A673 (cell line): ENCODE measurements around the gene ERAP2. TPM values are rescaled to one million over a fixed set of nuclear protein-coding genes. Genes with fewer than 3 reads are reported as not detected.

Source experiments
- BruUV-seq: library from RNA; stranded (reverse); fragments of 400-500 nt; replicated peaks from 2 replicates; lab custom pipeline; 2021; lab: Mats Ljungman, UMichigan
- CTCF ChIA-PET: fragments of 300-600 bp; sonication (Branson Sonifier 250); formaldehyde crosslinking; loops from one replicate; lab custom pipeline; 2022; ENCODE audit warnings: antibody characterized with exemption; lab: Charles Lee
- POLR2A ChIA-PET: fragments of 300-600 bp; sonication (Branson Sonifier 250); formaldehyde crosslinking; loops from one replicate; lab custom pipeline; 2022; ENCODE audit warnings: antibody characterized with exemption; ENCODE audit not compliant: low non-redundant PET; lab: Charles Lee
- DNase-seq: peaks from one replicate; pipeline ENCODE4 v3.0.0-alpha.2; 2015; ENCODE audit warnings: low spot score
- H3K27ac ChIP-seq: fragments of 200-600 bp; sonication (generic); 2 replicates; pipeline ENCODE4 v1.5.1; 2016; ENCODE audit warnings: mixed run types, low read depth, mild to moderate bottlenecking, mixed read lengths, antibody characterized with exemption, low read length; ENCODE audit not compliant: poor library complexity, severe bottlenecking
- H3K27me3 ChIP-seq: fragments of 200-600 bp; sonication (generic); replicated peaks from 2 replicates; pipeline ENCODE4 v1.6.1; 2017; ENCODE audit warnings: mixed run types, low read depth, mild to moderate bottlenecking, mixed read lengths, antibody characterized with exemption, low read length; ENCODE audit not compliant: insufficient read depth, poor library complexity
- H3K36me3 ChIP-seq: fragments of 200-600 bp; sonication (generic); 2 replicates; pipeline ENCODE4 v1.6.1; 2016; ENCODE audit warnings: mixed run types, mild to moderate bottlenecking, mixed read lengths, antibody characterized with exemption, low read length; ENCODE audit not compliant: insufficient read depth, poor library complexity, severe bottlenecking
- H3K4me1 ChIP-seq: fragments of 200-600 bp; sonication (generic); 2 replicates; pipeline ENCODE4 v1.6.1; 2017; ENCODE audit warnings: mixed run types, mild to moderate bottlenecking, mixed read lengths, antibody characterized with exemption, low read length; ENCODE audit not compliant: insufficient read depth, poor library complexity, severe bottlenecking
- H3K4me3 ChIP-seq: fragments of 200-600 bp; sonication (generic); 2 replicates; pipeline ENCODE4 v1.5.1; 2016; ENCODE audit warnings: low read depth, mixed run types, mild to moderate bottlenecking, mixed read lengths, low read length; ENCODE audit not compliant: poor library complexity, severe bottlenecking
- H3K9me3 ChIP-seq: fragments of 200-600 bp; sonication (generic); 2 replicates; pipeline ENCODE4 v1.6.1; 2016; ENCODE audit warnings: mixed run types, low read depth, mild to moderate bottlenecking, mixed read lengths, antibody characterized with exemption, low read length; ENCODE audit not compliant: poor library complexity, severe bottlenecking
- EZH2 ChIP-seq: fragments of 200-600 bp; sonication (generic); IDR thresholded peaks from 2 replicates; pipeline ENCODE4 v1.6.1; 2017; ENCODE audit warnings: borderline replicate concordance, low read depth, mild to moderate bottlenecking, mixed read lengths, antibody characterized with exemption, low read length; ENCODE audit not compliant: poor library complexity, severe bottlenecking
- intact Hi-C: fragments of 100-400 bp; cut with micrococcal nuclease; formaldehyde crosslinking; loops from one replicate; pipeline ENCODE4 v1.10.0; 2022; ENCODE audit not compliant: unreplicated experiment
- total RNA-seq: library from RNA; stranded (reverse); gene quantifications from 2 replicates; pipeline ENCODE4 v1.2.3, GENCODE V29; 2021
- TF ChIP-seq, protein P1 (sequence below): fragments of 300-800, 200-600 bp; sonication (generic); conservative IDR thresholded peaks from 2 replicates; pipeline ENCODE4 v1.5.1; 2017; ENCODE audit warnings: low read depth, mild to moderate bottlenecking, antibody characterized with exemption, low read length, moderate library complexity, mixed read lengths

The ERAP2 gene
- total RNA-seq, 1 experiment from 2014 or later = 2.6 TPM

DNA sequence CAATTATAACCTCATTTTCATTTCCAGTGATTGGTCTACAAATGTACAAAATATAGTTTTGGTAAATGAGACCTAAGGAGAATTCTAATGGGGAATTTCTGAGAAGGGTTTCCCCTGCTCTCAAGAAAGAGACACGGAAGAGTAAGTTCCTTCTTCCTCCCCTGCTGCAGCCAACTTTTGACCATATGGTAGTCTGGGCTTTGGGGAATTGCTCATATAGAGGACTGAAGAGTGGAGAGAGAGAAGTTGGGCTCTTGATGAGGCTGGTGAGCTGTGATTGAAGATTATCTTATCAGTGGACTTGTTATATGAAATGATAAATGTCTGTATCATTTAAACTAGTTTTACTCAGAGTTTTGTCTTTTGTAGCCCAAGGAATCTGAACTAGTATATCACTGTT lies 55.3 kb downstream of the ERAP2 start:
- no TSS peak for BruUV-seq
- Histone ChIP-seq H3K27ac (no peak overlapping the region), H3K27me3 (no peaks in the 10 kb centered on the region), H3K9me3 (no peaks in the 10 kb centered on the region), H3K4me1 (peaks cover 24% of the 10 kb centered on the region), H3K36me3 (no peaks in the 10 kb centered on the region), H3K4me3 (no peak overlapping the region)
- intact Hi-C loops = no loop called here
- TF ChIP-seq, protein P1, sequence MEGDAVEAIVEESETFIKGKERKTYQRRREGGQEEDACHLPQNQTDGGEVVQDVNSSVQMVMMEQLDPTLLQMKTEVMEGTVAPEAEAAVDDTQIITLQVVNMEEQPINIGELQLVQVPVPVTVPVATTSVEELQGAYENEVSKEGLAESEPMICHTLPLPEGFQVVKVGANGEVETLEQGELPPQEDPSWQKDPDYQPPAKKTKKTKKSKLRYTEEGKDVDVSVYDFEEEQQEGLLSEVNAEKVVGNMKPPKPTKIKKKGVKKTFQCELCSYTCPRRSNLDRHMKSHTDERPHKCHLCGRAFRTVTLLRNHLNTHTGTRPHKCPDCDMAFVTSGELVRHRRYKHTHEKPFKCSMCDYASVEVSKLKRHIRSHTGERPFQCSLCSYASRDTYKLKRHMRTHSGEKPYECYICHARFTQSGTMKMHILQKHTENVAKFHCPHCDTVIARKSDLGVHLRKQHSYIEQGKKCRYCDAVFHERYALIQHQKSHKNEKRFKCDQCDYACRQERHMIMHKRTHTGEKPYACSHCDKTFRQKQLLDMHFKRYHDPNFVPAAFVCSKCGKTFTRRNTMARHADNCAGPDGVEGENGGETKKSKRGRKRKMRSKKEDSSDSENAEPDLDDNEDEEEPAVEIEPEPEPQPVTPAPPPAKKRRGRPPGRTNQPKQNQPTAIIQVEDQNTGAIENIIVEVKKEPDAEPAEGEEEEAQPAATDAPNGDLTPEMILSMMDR = no peak
- TF ChIP-seq EZH2 = no peak
- ChIA-PET CTCF (no interaction called here), POLR2A (no interaction called here)
- no peak for DNase-seq

DNA sequence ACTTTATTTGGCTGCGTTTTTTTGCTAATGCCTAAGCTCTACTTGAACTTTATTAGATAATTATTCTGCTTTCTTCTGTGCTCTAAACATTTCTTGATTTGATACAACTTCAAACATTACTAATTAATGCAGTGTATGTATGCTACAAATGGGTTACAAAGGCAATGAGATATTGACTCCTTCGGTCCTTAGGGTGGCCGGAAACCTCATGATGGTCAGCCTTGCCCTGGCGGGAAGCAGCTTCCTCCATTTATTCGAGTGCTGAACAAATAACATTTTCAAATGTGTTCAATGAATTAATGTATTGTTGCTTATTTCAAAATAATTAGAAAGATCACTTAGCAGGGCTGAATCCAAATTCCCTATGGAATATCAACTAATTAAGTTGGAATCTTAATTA lies 55.7 kb downstream of the ERAP2 start:
- BruUV-seq = no TSS peak
- intact Hi-C loops = no loop called here
- Histone ChIP-seq H3K4me1 (peaks cover 24% of the 10 kb centered on the region), H3K36me3 (no peaks in the 10 kb centered on the region), H3K27me3 (no peaks in the 10 kb centered on the region), H3K9me3 (no peaks in the 10 kb centered on the region), H3K27ac (no peak overlapping the region), H3K4me3 (no peak overlapping the region)
- ChIA-PET POLR2A (no interaction called here), CTCF (no interaction called here)
- TF ChIP-seq, protein P1 = no peak
- TF ChIP-seq EZH2 = no peak
- no peak for DNase-seq

DNA sequence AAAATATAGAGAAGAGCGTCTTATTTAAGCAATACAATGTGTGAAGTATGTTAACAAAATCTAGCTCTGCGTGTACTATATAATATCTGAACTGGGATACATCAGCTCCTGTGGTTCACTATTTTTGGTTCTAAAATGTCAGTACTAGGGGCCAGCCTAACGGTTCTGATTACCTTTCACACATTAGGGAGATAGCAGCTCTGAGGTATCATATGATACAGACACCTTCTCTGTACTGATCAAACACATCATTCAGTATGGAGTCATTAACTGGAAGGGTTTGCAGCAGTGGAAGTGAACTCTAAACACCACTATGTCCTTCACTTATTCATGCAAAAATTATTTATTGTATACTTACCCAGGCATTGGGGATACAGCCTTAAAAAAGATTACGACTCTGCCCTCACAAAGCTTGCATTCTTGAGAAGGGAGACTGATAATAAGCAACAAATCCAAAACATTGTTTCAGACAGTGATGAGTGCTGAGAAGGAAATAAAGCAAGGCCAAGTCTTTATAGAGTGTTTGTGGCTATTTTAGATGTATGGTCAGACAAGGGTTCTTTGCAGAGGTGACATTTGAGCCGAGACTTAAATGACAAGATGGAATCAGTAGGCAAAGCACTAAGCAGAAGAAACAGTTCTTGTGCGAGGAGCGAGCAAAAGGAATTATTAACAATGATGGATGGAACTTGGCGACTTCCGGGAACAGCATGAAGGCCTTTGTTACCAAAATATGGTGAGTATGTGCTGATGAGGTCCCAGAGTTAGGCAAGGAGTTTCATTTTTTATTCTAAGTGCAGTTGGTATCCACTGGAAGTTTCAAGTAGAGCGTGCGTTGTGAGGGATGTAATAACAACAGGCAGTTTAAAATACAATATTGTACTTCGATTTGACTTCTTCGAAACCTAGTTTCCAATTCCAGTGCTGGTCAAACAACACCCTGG lies 57.7 kb downstream of the ERAP2 start:
- ChIA-PET CTCF (no interaction called here), POLR2A (no interaction called here)
- peaks cover 32% of the 10 kb centered on the region for H3K4me1 ChIP-seq
- TF ChIP-seq EZH2 = no peak
- H3K27ac ChIP-seq = peak overlapping the region; percentile 91
- peak overlapping the region; percentile 80 for H3K4me3 ChIP-seq
- BruUV-seq = TSS peak; percentile 72
- H3K9me3 ChIP-seq = no peaks in the 10 kb centered on the region
- no peaks in the 10 kb centered on the region for H3K27me3 ChIP-seq
- H3K36me3 ChIP-seq = no peaks in the 10 kb centered on the region
- DNase-seq = no peak
- intact Hi-C loops = no loop called here
